A204.1 (cell line): ENCODE measurements around the gene HEATR5A.
"Not testable (repeated sequence)": the region's sequence is repeated elsewhere in the genome, so short reads cannot be mapped to it uniquely, and the experiment has no call there.

Experiments
- FAIRE-seq: peaks from 2 replicates; lab custom pipeline; 2012; peaks lifted over from hg19 to GRCh38; lab: Jason Lieb, UNC

Gene HEATR5A

DNA sequence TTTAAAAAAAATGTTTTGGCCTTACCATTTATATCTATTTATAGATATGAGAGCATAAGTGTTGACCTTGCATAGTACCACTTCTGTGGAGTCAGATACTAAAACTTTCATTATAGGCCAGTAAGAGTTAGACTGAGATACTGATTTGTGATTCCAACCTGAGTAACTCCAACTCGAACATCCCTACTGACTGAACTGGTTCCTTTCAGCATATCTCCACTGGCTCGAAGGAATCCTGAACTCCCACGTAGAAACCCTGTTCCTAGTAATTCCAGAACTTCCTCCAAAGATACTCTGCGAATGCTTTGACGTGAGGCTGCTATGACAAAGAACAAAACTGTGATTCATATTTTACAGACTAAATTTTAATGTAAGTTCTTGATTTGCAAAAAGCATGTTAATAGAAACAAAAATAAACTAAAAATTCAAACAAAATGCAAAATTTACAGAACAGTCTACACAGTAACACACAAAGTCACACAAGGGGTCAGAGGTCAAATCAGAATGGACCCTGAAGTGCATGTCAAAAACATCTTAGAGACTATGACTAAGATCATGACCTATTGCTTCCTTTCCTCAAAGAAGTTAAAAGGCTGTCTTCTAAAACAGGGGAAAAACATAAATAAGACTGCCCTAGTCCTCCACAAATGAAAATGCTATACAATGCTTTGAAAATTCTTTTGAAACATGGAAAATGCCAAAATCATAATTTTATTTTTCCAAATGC lies 31.5 kb downstream of the HEATR5A start:
- no peak for FAIRE-seq

DNA sequence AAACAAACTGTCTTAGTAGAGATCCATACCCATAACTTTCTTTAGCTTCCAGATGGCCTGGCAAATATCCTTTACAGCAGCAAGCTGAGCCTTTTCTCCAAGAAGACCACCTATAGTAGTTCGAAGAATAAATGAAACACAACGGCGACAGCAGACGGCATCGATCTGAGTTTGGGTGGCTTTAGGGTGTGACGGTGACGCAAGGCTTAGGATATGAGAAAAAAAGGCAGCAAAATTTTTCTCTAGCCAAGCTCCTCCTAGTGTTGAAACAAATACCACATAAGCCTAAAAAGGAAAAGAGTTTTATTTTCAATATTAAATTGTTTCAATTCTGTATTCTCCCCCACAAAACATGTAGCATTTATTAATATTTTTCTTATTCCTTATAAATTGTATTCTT lies 33.3 kb downstream of the HEATR5A start:
- no peak for FAIRE-seq

DNA sequence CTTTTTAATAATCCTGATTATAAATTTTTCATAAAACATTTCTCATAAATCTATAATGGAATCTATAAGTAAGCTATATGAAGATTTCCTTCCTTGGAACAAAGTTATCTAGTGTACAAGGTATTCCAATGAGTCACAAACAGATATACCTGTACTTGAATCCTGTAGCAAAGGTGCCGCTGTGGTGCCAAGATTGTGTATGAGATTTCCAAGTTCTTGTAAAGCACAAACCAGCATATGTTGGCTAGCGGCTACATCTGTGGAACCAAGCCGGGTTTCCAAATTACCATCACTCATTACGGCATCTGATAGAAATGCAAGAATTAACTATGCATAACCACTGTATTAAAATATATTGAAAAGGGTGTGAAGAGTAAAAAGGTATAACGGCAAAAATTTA lies 34.1 kb downstream of the HEATR5A start:
- no peak for FAIRE-seq

DNA sequence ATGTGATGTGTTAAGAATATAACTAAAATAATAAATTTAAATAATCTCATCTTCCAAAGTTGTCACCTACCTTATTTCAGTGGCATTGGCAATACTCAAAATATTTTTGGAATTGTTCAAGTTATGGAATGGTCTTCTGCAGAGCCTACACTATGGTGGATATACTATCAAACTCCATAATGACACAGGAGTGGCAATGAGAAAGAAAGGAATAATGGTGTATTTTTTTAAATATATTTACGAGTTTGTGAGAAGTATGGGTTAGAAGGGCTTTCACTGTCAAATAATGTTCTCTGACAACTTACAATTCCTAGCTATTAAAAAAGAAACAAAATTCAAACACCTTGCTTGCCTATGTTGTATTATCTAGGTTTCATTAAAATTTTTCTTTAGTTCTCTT lies 38.1 kb downstream of the HEATR5A start:
- no peak for FAIRE-seq

DNA sequence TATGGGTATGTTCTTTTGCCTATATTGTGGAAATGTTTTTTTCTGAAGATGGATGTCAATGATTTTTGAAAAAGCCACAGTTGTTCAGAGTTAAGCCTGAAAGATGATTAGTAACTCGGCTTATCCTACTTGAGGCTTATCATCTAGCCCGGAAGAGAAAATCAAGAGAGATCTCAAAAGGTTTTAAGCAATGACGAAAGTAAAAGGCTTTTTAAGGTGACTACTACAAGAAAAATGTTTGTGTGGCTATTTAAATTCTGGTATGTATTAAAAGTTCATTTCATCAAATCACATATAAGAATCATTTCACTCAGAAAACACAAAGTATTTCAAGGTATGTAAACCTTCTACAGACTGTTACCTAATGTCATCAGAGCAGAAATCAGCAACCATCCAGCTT lies 40.2 kb downstream of the HEATR5A start:
- FAIRE-seq, result no peak

DNA sequence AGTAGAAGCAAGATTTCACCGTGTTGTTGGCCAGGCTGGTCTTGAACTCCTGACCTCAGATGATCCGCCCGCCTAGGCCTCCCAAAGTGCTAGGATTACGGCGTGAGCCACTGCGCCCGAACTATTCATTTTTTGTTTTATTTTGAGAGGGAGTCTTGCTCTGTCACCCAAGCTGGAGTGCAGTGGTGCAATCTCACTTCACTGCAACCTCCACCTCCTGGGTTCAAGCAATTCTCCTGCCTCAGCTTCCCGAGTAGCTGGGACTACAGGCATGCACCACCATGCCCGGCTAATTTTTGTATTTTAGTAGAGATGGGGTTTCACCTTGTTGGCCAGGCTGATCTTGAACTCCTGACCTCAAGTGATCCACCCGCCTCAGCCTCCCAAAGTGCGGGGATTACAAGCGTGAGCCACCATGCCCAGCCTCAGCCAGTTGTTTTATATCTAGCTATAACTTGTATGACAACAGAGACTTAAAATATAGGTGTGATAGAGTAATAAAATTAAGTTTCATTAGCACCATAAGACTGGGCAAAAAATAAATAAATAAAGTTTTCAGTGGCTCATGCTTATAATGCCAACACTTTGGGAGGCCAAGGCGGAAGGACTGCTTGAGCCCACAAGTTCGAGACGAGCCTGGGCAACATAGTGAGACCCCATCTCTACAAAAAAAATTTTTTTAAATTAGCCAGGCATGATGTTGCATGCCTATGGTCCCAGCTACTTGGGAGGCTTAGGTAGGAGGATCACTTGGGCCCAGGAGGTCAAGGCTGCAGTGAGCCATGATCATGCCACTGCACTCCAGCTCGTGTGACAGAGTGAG lies 41.0 kb downstream of the HEATR5A start:
- not testable (repeated sequence) for FAIRE-seq

DNA sequence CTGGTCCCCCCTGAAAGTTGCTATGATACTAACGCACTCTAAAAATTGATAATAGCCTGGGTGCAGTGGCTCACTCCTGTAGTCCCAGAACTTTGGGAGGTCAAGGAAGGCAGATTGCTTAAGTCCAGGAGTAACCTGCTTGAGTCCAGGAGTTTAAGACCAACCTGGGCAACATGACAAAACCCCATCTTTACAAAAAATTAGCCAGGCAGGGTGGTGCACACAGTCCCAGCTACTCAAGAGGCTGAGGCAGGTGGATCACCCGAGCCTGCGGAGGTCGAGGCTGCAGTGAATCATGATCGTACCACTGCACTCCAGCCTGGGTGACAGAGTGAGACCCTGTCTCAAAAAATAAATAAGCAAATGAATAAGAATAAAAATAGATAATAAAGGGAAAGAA lies 42.9 kb downstream of the HEATR5A start:
- FAIRE-seq, result no peak

DNA sequence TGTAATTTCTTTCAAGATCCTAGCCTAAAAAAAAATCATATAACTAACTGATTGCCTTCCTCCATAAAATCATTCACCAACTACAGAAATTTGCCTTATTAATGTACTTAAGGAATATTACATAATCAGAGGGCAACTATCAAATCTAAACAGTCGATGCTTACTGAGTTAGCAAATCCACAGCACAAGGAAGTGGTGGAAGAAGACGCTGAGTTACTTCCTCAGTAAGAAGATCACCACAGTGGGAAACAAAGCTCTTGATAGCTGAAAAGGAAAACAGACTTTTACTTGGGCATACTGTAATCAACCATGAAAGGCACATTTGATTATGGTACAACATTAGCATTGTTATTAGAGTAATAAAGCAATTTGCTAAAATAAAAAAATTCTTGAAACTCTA lies 48.7 kb downstream of the HEATR5A start:
- FAIRE-seq, result no peak

DNA sequence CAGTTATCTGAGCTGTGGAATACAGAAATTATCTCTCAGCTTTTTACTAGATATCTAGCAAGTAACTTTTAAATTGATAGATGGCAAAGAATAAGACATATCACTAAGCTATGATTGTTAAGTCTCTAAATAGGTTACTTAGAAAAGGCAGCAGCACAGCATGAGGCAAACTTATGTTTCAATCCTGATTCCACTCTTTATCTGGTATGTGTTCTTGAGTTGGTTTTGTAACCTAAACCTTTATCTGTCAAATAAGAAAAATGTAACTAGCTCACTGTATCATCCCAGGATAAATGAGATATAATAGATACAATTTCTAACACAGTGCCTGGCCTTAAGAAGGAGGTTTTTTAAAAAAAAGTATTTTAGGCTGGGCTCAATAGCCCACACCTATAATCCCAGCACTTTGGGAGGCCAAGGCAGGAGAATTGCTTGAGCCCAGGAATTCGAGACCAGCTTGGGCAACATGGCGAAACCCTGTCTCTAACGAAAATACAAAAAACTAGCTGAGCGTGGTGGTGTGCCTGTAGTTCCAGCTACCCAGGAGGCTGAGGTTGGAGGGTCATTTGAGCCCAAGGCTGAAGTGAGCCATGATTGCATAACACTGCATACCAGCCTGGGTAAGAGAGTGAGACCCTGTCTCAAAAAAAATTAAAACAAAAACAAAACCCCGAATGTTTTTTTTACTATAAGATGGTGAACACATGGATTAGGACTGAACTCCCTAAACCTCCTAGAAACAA lies 56.8 kb downstream of the HEATR5A start:
- FAIRE-seq, result no peak

DNA sequence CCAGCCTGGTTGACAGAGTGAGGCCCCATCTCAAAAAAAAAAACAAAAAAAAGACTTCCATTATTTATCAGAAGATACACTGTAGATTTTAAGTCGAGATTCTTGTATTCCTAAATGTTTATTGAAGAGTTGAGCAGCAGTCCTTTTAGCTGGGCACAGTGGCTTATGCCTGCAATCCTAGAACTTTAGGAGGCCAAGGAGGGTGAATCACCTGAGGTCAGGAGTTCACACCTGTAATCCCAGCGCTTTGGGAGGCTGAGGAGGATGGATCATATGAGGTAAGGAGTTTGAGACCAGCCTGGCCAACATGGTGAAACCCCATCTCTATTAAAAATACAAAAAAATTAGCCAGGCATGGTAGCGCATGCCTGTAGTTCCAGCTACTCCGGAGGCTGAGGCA lies 57.6 kb downstream of the HEATR5A start:
- FAIRE-seq, result no peak

DNA sequence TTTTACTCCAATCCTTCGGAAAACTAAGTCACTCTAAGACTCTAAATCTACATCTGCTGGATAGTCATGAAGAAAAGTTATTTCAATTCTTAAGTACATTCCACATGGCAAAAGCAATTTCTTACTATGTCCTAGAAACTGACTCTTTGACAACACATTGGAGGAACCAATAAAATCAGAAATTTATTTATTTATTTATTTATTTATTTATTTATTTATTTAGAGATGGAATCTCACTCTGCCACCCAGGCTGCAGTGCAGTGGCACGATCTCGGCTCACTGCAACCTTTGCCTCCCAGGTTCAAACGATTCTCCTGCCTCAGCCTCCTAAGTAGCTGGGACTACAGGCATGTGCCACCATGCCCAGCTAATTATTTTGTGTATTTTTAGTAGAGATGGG lies 58.6 kb downstream of the HEATR5A start:
- FAIRE-seq, result not testable (repeated sequence)

DNA sequence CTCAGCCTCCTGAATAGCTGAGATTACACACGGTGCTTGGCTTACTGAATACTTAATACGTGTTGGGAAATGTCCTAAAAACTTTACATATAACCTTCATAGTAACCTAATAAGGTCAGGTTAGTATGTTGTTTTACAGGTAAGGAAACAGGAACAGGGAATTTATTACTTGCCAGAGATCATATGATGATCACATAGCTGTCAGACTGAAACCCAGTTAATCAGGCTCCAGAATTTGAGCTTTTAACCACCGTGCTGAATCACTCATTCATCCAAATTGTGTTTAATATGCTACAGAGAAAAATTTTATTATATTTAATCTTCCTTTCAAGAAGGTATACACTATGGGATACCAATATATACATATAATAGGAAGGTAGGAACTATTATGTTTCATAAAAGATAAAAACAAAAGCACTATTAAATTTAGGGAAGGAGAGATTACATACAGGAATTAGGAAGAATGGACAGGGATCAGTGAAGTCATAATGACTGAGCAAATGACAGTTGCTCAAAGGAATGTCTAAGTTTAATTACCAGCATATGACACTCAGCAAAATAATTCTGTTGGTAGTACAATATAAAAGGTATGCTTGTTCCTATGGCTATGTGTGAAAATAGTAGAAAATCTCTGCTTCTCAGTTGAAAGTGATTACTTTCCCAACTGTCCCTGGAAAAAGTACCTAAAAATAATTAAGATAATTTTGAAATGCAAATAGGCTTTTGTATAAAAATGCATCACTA lies 59.3 kb downstream of the HEATR5A start:
- FAIRE-seq, result no peak

DNA sequence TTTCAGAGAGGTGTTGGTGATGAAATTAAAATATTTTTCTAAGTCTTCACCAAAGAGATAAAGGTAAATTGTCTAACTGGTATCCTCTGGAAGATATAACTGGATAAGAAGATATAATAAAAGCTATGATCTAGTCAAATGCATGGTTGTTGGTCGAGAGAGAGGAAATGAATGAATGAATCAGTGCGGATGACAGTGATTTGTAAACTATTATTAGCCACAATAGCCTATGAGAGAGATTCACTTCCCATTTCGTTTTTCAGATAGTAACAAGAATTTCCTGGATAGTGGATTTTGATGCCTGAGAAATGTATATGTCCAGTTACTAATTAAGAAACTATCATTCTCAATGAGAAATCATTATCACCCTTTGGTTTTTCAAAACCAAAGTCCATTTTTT lies 63.1 kb downstream of the HEATR5A start:
- FAIRE-seq, result no peak

DNA sequence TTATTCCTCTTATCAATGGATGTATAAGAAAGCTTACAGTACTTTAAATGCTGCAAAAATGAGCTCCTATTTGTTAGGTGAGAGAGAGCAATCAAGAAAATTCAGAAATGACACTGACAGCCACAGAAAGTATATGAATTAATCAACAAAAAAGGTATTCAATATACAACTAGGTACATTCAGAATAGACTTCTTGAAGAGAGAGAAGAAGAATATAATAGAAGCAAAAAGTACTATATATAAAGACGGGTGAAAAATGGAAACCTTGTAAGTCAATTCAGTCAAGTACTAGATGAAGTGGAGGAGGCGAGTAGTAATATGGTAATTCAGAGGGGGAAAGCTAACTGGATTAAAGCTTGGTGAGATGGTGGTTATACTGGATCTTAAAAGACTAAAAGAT lies 74.3 kb downstream of the HEATR5A start:
- no peak for FAIRE-seq

DNA sequence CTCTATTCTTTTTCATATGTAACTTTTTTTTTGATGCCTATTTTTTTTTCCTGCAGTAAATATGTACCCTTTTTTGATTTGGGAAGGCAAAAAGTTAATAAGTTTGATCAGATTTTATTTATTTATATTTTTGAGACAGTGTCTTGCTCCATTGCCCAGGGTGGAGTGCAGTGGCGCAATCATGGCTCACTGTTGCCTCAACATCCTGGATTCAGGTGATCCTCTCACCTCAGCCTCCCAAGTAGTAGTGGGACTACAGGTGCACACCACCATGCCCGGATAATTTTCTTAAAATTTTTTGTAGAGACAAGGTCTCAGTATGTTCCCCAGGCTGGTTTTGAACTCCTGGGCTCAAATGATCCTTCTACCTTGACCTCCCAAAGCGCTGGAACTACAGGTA lies 79.1 kb downstream of the HEATR5A start:
- no peak for FAIRE-seq

DNA sequence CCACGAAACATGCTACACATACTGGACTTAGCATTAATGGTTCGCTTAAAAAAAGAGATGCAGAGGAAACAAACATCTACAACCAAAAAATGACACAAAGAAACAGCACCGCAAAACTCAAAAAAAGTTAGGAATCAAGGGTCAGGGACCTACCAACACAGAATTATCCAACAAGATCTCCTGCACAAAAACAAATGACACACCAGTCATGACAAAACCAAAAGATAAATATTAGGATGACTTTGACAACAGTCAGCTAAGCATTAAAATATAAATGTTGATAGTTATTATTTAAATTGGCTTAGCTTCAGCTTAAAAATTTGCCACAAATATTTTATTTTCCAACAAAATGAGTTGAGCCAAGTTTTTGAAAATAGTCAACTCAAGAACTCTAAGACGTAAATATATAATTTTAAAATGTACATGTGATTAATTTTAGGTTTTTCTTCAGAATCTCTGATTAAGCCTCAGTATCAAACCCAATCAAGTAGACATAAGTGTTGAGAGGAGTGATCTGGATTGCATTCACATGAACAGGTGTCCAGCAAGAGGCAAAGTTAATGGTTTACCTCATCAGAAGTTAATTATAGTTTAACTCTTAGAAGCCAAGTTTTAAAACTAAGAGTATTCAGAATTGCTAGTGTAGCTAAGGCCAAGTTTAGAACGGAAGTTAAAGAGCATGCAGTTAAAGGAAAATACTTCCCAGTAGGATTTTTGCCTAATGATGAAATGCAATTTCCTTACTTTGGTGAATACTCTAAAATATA lies 79.9 kb downstream of the HEATR5A start:
- no peak for FAIRE-seq

DNA sequence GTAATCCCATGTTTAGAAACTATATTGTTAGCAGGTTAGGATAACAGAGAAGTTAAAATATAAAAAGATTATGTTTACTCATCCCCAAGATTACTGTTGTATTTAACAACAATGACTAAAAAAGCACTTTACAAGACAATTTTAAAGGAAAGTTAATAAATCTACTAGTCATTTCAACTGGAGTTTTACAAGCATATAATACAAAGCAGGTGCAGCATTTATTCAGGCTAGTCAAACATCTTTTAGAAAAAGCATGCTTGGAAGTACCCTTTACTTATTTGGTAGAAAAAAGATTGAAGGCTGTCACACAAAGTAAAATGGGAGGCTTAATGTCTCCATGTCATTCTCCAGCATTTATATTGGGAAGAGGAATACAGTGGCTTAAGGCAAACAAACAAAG lies 80.6 kb downstream of the HEATR5A start:
- FAIRE-seq, result no peak

DNA sequence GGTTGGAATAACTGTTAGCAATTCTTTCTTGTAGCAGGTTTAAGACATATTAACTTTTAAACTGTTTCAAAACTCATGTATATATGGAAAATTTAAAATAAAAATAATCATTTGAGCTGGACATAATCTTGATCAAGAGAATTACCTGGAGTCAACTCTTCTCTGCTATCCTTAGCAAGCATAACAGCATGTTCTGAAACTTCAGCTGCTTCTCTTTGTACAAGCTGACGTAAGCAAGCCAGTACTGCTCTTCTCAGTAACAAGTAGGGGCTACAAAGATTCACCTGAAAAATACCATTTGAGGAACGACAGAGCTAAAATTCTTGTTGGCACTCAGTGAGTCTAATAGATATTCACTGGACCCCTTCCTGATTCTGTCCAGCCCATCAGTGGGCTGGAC lies 83.0 kb downstream of the HEATR5A start:
- no peak for FAIRE-seq

DNA sequence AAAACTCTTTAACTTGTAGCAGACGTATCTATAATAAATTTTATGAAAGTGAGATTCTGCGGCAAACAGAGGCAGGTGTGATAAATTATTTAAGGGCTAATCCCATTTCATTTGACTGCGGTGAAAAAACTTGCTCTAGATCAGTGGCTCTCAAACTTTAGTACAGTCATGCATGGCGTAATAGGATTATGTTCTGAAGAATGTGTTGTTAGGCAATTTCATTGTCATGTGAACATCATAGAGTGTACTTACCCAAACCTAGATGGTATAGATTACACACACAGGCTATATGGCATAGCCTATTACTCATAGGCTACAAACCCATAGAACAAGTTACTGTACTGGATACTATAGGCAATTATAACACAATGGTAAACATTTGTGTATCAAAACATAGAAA lies 83.7 kb downstream of the HEATR5A start:
- no peak for FAIRE-seq

DNA sequence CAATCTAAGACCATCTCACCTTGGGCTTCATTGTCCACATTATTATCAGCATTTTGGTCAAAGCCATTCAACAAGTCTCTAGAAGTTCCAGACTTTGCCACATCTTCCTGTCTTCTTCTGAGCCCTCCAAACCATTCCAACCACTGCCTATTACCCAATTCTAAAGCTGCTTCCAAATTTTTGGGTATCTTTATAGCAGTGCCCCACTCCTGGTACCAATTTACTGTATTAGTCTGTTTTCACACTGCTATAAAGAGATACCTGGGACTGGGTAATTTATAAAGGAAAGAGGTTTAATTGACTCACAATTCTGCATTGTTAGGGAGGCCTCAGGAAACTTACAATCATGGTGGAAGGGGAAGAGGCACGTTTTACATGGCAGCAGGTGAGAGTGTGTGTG lies 89.0 kb downstream of the HEATR5A start:
- not testable (repeated sequence) for FAIRE-seq

DNA sequence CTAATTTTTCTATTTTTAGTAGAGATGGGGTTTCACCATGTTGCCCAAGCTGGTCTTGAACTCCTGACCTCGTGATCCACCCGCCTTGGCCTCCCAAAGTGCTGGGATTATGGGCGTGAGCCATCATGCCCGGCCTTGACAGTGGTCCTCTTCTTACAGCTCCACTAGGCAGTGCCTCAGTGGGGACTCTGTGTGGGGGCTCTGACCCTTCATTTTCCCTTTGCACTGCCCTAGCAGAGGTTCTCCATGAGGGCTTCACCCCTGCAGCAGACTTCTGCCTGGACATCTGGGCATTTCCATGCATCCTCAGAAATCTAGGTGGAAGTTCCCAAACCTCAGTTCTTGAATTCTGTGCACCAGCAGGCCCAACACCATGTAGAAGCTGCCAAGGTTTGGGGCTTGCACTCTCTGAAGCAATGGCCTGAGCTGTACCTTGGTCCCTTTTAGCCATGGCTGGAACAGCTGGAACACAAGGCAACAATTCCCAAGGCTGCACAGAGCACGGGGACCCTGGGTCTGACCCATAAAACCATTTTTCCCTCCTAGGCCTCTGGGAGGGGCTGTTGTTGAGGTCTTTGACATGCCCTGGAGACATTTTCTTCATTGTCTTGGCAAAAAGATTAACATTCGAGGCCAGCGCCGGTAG lies 90.4 kb downstream of the HEATR5A start:
- not testable (repeated sequence) for FAIRE-seq
